HG03469 (cell line): Measurements from ENCODE around the gene LYPD6.

ENCODE experiments used
- ATAC-seq: cut with Tn5 transposase; IDR thresholded peaks from one replicate; pipeline ENCODE4 v1.9.1; 2021; ENCODE audit warnings: mild to moderate bottlenecking, moderate library complexity, moderate number of reproducible peaks; ENCODE audit not compliant: unreplicated experiment

Gene LYPD6

DNA sequence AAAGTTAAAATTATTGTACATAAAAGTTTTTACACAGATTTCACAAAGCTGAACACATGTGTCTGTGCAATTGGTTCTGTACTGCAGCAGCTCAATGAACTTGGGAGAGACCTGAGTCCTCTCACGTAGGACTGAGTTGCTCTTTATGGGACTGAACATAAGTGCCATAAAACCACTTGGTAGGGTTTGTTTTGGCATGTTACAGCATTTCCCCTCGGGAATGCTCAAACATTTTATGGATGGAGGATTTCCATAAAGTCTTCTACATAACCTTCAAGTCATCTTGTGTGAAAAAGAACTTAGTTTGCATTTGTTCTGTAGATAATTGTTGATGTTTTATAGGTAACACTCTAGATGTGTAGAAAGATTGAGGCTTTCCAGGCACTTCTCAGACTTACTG lies 15.9 kb downstream of the LYPD6 start:
- no peak for ATAC-seq

DNA sequence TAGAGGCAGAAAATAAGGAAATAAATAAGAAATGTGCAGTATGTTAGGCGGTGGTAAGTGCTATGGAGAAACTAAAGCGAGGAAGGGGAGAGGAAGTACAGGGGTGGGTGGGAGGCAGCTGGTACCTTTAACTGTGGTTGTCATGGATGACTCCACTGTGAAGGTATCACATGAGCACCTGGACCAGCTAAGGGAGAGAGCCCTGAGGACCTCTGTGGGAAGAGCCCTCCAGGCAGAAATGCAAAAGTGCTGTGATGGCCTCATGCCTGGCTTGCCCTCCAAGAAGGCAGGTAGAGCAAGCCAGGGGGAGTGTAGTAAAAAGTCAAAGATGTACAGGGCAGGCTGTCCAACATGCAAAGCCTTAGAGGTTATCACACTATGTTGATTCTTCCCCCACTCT lies 17.9 kb downstream of the LYPD6 start:
- no peak for ATAC-seq

DNA sequence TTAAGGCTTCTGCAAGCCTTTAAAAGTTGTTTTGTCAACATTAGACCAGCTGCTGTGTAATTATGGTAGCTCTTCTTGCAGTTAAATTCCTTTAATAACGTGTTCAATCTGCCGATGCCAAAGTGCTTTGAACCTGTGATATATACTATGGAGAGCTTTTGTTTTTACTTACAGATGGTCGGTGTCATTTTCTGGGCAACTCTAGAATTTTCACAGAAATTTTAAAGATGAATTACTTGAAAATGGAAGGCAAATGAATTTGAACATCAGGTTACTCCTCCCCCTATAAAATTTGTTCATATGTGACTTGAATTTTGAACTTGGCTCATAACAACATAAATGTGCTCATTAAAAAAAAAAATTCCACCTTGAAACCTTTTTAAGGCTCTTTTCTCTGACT lies 23.0 kb downstream of the LYPD6 start:
- no peak for ATAC-seq

DNA sequence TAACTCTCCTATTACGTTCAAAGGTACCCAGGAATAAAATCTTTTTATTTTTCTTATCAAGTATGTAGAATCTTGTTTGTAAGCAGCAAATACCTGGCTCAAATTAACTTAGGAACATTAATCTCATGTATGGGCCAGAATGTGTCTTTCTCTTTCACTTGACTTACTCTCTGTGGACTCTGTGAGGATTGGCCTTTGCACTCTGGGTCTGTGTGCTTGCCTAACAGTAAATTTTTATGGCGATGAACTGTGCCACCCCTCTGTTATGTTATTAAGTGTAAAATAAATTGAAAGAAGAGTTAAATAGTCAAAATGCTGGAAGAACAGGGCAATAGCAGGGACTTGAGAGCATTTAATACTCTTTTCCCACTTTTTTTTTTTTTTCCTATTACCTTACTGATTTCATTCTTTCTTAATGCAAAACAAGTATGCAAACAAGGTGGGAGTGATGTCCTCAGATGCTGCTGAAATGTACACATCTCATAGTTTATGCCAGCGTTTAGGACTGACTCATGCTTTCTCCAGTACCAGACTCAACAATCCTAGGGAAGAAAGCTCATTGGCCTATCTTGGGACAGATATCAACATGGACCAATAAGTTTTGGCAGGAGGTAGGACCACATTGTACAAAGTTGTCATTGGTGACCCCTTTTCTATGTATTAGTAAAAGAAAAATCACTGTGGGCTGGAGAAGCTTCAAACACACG lies 25.5 kb downstream of the LYPD6 start:
- ATAC-seq = no peak

DNA sequence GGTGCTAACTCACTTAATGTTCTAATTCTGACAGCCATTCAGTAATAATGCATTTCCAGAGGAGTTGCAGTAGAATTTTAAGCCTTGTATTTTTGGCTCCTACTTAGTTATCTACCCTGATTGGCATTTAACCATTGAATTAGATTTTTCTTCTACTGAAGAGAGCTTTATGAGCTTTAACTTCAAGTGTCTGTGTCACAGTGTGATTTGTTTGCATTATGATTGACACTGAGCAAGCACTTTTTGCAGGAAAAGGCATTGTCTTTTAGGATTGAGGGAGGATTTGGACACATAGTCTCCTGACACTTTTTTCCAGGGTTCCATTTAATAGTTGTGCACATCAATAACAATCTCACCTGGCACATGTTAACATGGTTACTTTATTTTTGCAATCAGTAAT lies 26.7 kb downstream of the LYPD6 start:
- ATAC-seq = no peak

DNA sequence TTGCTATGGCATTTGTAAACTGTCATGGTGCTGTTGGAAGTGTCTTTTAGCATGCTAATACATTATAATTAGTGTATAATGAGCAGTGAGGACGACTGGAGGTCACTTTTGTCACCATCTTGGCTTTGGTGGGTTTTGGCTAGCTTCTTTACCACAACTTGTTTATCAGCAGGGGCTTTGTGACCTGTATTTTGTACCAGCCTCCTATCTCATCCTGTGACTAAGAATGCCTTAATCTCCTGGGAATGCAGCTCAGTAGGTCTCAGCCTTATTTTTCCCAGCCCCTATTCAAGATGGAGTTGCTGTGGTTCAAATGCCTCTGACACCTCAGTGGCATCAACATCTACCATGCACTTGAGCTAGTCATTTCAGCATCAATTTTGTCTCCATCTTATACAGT lies 29.7 kb downstream of the LYPD6 start:
- no peak for ATAC-seq

DNA sequence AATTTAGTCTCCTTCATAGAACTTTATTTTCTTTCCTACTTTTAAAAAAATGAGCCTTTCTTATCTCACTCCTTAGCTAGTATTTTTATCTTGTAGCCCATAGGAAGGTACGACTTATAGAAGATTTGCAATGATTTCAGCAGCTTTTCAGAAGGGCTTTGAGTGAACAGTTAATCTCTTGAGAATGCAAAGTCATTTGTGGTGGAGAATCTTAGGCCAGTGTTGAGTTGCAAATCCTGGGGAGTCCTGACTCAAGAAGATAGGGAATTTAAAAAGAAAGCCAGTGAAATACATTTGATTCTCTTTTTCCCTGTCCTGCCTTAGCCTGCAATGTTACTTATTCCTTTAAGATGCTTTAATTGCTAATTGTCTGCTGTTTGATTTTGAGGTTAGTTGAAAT lies 33.6 kb downstream of the LYPD6 start:
- no peak for ATAC-seq

DNA sequence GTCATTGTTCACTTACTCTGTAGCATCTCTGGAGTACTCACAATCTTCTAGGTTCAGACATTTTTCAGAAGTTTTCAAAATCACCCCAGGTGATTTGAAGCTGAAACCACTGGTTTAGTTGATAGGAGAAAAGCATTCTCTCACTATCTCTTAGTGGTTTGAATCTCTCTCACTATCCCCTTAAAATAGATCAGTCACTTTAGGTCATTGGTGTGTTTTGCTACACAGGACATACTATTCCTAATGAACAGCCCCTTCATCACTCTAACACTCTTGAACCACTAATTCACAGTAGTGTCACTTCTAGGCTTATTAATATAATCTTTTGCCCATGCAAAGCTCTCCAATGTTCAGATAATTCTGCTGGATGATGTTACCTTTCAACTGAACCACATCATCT lies 34.5 kb downstream of the LYPD6 start:
- no peak for ATAC-seq

DNA sequence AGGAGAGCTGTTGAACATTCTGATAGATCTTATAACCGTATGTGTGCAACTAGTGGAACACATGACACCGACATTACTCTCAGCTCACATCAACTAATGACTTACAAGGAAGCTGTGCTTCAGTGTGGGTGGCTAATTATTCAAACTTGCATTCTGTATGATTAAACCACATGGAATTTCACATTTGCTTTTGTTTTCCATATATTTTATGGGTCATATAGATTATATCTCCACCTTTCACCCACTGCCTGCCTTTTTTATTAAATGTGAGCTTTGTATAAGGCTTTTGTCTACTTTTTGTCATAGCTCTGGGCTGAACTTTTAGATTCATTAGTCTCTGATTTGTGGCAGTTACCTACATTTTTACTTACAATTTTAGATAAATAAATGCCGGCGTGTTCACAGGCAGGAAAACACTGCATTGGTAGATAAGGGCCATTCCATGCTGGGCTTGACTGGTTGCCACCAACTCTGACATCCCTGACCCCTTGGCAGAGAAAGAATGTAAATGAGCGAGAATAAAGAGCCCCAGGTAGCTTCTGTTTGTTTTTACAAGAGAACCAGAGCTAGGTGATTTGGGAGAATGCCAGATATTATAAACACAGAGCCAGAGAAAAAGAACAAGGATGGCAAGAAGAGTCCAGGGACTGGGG lies 35.7 kb downstream of the LYPD6 start:
- ATAC-seq = no peak

DNA sequence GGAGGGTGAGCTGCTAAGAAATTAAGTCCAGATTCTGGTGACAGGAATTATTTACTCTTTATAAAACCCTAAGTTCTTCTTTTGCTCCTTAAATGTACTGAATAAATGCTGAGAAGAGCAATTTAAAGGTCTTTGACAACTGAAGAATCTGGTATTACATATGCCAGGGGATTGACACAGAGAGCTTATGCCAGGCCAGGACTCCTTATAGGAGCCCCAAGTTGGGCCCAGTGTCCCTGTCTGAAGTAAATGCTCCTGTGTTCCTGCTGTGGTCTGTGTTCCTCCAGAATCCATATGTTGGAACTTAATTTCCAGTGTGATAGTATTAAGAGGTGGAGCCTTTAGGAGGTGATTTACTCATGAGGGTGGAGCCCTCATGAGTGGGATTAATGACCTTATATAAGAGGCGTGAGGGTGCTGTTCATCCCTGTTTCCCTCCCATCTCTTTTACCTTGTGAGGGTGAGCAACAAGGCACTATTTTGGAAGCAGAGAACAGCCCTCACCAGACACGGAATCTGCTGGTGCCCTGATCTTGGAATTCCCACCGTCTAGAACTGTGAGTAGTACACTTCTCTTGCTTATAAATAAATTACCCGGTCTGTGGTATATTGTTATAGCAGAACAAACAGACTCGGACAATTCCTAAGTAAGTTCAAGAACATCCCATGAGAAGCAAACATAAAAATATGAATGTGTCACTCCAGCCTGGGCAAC lies 39.8 kb downstream of the LYPD6 start:
- ATAC-seq = no peak

DNA sequence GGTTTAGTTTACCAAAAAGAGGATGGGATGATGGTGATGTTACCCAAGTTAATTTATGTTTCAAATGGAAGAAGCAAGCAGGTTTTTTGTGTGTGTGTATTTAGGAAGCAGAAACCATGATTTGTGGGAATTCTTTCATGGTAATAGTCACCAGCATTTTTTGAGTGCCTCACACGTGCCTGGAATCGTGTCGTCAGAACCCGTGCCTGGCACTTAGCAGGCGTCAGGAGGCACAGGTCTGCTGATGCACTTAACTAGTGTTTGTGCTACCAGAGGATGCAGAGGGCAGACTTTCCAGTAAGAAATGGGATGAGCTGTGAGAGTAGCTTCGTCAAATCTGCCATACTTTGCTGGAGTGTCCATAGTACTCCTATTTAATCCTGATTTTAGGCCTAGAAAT lies 41.1 kb downstream of the LYPD6 start:
- ATAC-seq = no peak

DNA sequence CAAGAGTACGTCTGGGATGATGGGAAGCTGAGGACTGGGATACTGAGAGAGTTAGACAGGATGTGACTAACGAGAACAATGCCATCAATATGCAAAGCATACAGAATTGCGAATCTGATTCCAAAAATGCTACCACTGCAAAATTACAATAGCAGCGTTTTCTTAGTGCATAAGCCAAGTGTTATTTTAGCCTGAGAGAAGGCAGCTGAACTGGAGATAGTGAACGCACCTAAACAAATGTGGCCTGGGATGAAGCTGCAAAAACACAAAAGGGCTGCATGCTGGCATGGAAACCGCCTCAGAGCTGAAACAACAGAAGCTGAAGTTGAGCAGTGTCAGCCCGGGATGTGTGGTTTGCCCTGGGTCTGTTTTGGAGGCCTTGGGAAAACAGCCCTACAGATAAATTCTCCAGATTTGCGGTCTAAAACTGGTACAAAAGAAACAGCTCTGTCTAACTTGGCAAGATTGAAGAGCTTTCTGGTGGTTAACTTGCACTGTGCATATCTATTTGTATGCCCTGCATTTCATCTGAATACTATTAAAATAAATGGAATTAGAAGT lies 45.5 kb downstream of the LYPD6 start:
- no peak for ATAC-seq

DNA sequence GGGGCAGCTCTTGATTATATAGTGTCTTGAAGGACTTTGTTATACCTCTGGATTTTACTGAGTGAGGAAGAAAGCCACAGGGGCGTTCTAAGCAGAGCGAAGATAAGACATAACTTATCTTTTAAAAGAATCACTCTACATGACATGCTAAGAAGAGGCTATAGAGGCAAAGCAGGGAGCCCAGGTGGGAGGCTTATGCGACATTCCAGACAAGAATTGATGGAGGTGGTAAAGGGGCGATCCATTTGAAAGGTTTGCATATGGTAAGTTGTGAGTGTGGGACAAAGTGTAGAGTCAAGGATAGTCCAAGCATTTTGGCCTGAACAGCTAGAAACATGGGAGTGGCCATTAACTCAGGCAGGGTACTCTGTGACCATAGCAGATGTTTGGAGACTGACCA lies 49.8 kb downstream of the LYPD6 start:
- no peak for ATAC-seq

DNA sequence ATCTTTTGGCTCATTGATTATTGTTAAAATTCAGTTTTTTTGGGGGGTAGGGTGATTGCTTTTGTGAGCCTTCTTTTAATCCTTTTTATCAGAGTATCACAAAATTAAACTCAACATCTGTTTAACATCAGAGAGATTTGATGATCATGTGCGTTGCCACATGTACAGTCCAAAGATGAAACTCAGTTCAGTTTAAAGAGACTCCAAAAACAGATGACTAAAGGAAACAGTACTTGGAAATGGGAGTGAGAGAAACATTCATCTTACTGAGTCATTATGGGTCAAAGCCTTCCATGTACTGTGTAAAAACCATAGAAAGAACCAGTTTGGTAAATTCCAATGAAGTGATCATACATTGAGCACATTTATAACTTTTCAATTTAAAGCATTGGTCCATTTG lies 53.0 kb downstream of the LYPD6 start:
- no peak for ATAC-seq

DNA sequence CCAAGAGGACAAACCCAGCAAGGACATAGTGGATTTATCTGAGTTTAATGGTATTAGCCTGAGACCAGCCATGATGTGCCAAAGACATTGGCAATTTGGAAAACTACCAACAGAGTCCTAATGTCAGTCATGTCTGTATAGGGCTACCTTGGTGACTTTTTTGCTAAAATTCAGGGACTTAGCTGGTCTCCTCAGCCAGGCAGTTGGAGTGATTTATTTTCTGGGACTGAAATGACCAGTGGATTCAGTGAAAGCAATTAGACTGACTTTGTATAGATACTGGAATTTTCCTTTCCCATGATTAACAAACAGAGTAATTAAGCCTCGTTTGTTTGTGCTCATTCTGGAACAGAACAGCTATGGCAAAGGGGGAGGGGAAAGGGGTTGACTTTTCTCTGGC lies 55.0 kb downstream of the LYPD6 start:
- ATAC-seq = no peak

DNA sequence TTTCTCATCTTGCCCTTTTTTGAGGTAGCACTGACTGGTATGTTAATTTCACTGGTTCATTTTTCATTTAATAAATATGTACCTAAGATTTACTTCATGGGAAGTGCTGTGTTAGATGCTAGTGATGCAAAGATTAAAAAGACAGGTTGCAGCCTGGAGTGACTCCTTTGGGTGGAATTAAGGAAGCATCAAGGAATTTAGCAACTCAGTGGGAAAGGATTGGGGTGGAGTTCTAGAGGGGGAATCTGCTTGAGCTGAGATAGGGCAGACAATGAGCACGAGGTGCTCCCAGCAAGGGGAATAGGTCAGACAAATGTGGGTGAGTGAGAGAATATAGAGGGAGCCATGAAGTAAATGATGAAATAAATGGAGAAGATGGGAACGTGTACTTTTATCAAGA lies 57.0 kb downstream of the LYPD6 start:
- ATAC-seq = no peak

DNA sequence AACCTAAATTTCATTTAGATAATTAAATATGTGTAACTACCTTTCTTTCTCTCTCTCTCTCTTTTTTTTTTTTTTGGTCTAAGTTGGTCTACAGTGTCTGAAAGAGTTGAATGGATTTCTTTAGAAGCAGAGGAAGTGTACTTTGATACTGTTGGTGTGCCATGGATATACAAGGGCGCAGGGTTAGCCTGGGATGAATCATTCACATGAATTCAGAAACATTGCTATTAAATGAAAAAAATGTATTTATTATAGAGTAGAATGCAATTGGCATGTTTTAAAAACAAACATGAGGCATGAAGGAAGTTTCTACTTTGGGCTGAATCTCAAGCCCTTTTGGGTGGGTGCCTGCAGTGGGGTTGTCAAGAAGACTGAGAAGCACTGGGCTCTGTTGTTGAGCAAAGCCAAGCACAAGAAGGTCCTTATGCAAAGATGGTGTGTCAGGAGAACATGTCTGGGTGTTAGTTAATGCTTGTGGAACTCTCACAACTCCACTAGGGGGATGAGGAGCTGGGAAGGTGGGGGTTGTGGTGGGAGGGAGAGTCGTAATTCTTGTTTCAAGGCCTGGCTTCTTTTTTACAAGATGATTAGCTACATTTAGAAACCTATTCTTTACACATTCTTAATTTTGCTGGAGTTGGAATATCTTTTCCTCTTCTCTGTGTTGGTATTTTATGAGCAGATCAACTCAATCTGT lies 57.9 kb downstream of the LYPD6 start:
- no peak for ATAC-seq

DNA sequence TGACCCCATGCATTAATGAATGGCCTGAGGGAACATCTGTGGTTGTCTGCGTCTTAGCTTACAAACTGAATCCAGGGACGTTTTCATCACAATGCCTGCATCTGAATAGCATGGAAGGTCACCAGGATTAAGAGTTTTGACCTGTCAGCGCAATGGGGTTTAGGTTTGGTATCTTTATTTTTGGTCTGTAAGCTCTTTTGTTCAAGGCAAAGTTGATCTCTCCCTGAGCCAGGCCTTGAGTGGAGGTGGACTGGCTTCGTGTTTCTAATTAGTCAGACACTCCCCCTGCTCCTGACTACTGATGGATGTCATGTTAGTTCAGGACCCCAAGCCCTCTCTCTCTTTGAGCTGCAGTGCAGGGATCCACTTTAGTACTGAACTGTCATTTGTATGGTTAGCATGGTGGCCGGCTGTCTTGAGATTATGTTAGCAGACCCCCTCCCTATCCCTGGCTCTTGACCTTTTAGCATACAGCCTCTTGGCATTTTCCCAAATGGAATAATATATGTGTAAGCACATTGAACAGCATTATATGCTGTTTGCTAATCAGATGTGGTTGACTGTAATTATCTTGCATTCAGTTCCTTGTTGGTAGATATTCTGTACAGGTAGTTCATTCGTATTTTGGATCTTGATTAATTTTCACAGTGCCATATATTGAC lies 59.2 kb downstream of the LYPD6 start:
- ATAC-seq = no peak

DNA sequence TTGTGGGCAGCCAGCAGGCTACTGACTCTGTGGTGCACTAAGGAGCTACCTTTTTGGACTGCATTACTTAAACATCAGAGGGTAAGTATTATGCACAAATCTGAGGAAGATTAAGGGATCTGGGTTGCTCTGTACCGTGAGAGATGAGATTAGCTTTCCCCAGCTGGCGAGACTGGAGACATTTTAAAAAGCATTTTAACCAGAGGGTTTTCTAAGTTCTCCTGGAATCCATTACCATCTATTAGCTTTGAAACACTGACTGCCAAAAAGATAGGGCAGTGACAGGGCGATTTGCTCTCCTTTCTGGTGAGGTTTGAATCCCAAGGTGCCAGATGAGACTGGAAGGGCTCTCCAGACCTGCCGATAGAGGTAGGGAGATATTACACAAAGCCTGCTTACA lies 63.2 kb downstream of the LYPD6 start:
- ATAC-seq = no peak

DNA sequence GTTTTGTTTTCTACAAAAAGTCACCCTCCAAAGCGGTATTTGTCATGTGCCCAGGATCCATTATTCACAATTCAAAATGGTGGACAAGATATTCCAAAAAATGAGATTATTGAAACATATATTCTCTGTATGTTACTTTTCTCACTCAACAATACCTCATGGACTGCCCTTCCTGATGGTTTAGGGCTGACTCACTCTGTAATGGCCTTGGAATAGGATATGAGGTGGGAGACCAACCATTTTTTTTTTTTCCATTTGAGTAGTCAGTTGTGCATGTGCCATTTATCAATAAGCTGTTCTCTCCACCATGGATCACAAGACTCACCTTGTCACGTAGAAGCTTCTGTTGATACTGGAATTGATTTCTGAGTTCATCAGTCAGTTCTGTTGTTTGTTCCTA lies 64.5 kb downstream of the LYPD6 start:
- no peak for ATAC-seq
